PC-3 (cell line): Measurements from ENCODE around the gene WDR27. TPM values are rescaled to one million over a fixed set of nuclear protein-coding genes. Genes with fewer than 3 reads are reported as not detected.

Experiments used
- ATAC-seq: fragments of 200-7000 bp; cut with Tn5 transposase; 2 replicates; pipeline ENCODE4 v1.9.1; 2020; ENCODE audit warnings: mild to moderate bottlenecking, moderate library complexity
- BruUV-seq: library from RNA; stranded (reverse); fragments of 400-500 nt; replicated peaks from 2 replicates; lab custom pipeline; 2021; lab: Mats Ljungman, UMichigan
- CTCF ChIA-PET: fragments of 300-600 bp; sonication (Branson Sonifier 250); formaldehyde crosslinking; loops from one replicate; lab custom pipeline; 2022; ENCODE audit warnings: antibody characterized with exemption; lab: Charles Lee
- POLR2A ChIA-PET: fragments of 300-600 bp; sonication (Branson Sonifier 250); formaldehyde crosslinking; loops from one replicate; lab custom pipeline; 2022; ENCODE audit warnings: antibody characterized with exemption; ENCODE audit not compliant: unreplicated experiment; lab: Charles Lee
- DNase-seq: peaks from one replicate; pipeline ENCODE4 v3.0.0-alpha.2; 2015
- H2AFZ ChIP-seq: fragments of 300-600 bp; sonication (generic); 2 replicates; pipeline ENCODE4 v1.6.0; 2016; ENCODE audit warnings: antibody characterized with exemption, low read length
- H3F3A ChIP-seq: fragments of 300-600 bp; sonication (generic); one replicate; pipeline ENCODE4 v1.6.0; 2017; ENCODE audit warnings: antibody characterized with exemption, low read length, control low read depth, mild to moderate bottlenecking; ENCODE audit not compliant: unreplicated experiment
- H3K27ac ChIP-seq: fragments of 300-600 bp; sonication (generic); 2 replicates; pipeline ENCODE4 v1.5.1; 2016; ENCODE audit warnings: mild to moderate bottlenecking, low read length
- H3K27me3 ChIP-seq: fragments of 300-600 bp; sonication (generic); 2 replicates; pipeline ENCODE4 v1.6.1; 2016; ENCODE audit warnings: low read length, mixed read lengths
- H3K36me3 ChIP-seq: fragments of 300-600 bp; sonication (generic); 2 replicates; pipeline ENCODE4 v1.6.1; 2016; ENCODE audit warnings: low read depth, mixed run types, low read length, mixed read lengths
- H3K4me1 ChIP-seq: fragments of 300-600 bp; sonication (generic); 2 replicates; pipeline ENCODE4 v1.5.1; 2016; ENCODE audit warnings: low read length; ENCODE audit not compliant: insufficient read depth
- H3K4me2 ChIP-seq: fragments of 300-600 bp; sonication (generic); 2 replicates; pipeline ENCODE4 v1.6.0; 2016; ENCODE audit warnings: low read length
- H3K4me3 ChIP-seq: fragments of 300-600 bp; sonication (generic); 2 replicates; pipeline ENCODE4 v1.5.1; 2016; ENCODE audit warnings: mild to moderate bottlenecking, low read length, mixed read lengths
- H3K79me2 ChIP-seq: fragments of 300-600 bp; sonication (generic); 2 replicates; pipeline ENCODE4 v1.6.1; 2017; ENCODE audit warnings: low read length, mixed read lengths
- H3K9ac ChIP-seq: fragments of 300-600 bp; sonication (generic); 2 replicates; pipeline ENCODE4 v1.6.0; 2016; ENCODE audit warnings: mild to moderate bottlenecking, low read length
- H3K9me2 ChIP-seq: fragments of 300-600 bp; sonication (generic); replicated peaks from 2 replicates; pipeline ENCODE4 v1.6.1; 2016; ENCODE audit warnings: mixed run types, low read length, mixed read lengths
- H3K9me3 ChIP-seq: fragments of 300-600 bp; sonication (generic); 2 replicates; pipeline ENCODE4 v1.6.1; 2016; ENCODE audit warnings: low read length, mixed read lengths
- H4K20me1 ChIP-seq: fragments of 300-600 bp; sonication (generic); 2 replicates; pipeline ENCODE4 v1.6.1; 2016; ENCODE audit warnings: low read length, mixed read lengths
- CTCF ChIP-seq: fragments of 300-600 bp; sonication (generic); conservative IDR thresholded peaks from 2 replicates; pipeline ENCODE4 v1.5.1; 2017; ENCODE audit warnings: antibody characterized with exemption, low read depth, mild to moderate bottlenecking, low read length
- EZH2 ChIP-seq: fragments of 300-600 bp; sonication (generic); IDR thresholded peaks from one replicate; pipeline ENCODE4 v1.6.1; 2017; ENCODE audit warnings: antibody characterized with exemption, mild to moderate bottlenecking, low read length; ENCODE audit not compliant: unreplicated experiment
- EZH2phosphoT487 ChIP-seq: fragments of 300-600 bp; sonication (generic); IDR thresholded peaks from 2 replicates; pipeline ENCODE4 v1.6.1; 2018; ENCODE audit warnings: mild to moderate bottlenecking, antibody characterized with exemption, low read length, borderline replicate concordance
- intact Hi-C: fragments of 100-400 bp; cut with micrococcal nuclease; formaldehyde crosslinking; loops from 2 replicates; pipeline ENCODE4 v1.9.0; 2023
- total RNA-seq: library from RNA; depleted of rRNA; stranded (reverse); fragments of >200 nt; gene quantifications from 2 replicates; pipeline ENCODE4 v1.2.3, GENCODE V29; 2014

WDR27 gene
- total RNA-seq, 1 experiment from 2014 or later, result 20.0 TPM

- TF ChIP-seq CTCF (no peak), EZH2 (no peak), EZH2phosphoT487 (no peak)
- ATAC-seq (peak; percentile 77), DNase-seq (peak; percentile 61)
- H2AFZ ChIP-seq, result no peak overlapping the region
- H3K79me2 ChIP-seq, result no peaks in the 10 kb centered on the region
- intact Hi-C loops, result loop anchor here (5.0 kb wide), 1 partner anchor 87 kb away; no protein-coding TSS in a partner anchor
- POLR2A ChIA-PET, result no interaction called here
- H3K4me1 ChIP-seq, result peaks cover 18% of the 10 kb centered on the region
- H4K20me1 ChIP-seq, result no peaks in the 10 kb centered on the region
- no peaks in the 10 kb centered on the region for H3K36me3 ChIP-seq
- H3K27me3 ChIP-seq, result no peaks in the 10 kb centered on the region
- peak overlapping the region; percentile 20; the same call in 1 of the 2 replicates for H3K27ac ChIP-seq
- H3K9me3 ChIP-seq, result no peaks in the 10 kb centered on the region
- H3K4me2 ChIP-seq, result peak overlapping the region; percentile 46
- no peak overlapping the region for H3K9ac ChIP-seq
- no peaks in the 10 kb centered on the region for H3K9me2 ChIP-seq
- BruUV-seq, result no TSS peak
- H3F3A ChIP-seq, result no peaks in the 10 kb centered on the region
- no peak overlapping the region for H3K4me3 ChIP-seq
- CTCF ChIA-PET, result no interaction called here
These were observed 171.7 kb downstream of the WDR27 start for GRCh38 chr6:169529931-169530751.

- BruUV-seq, result no TSS peak
- Histone ChIP-seq H3K36me3 (no peaks in the 10 kb centered on the region), H3K4me3 (no peak overlapping the region), H2AFZ (no peak overlapping the region), H3K27ac (no peak overlapping the region), H3K9ac (no peak overlapping the region), H3K4me1 (peaks cover 18% of the 10 kb centered on the region), H3K9me2 (no peaks in the 10 kb centered on the region), H4K20me1 (no peaks in the 10 kb centered on the region), H3F3A (no peaks in the 10 kb centered on the region), H3K4me2 (no peak overlapping the region), H3K9me3 (no peaks in the 10 kb centered on the region), H3K27me3 (no peaks in the 10 kb centered on the region), H3K79me2 (no peaks in the 10 kb centered on the region)
- DNase-seq (peak; percentile 7), ATAC-seq (no peak)
- ChIA-PET POLR2A (no interaction called here), CTCF (no interaction called here)
- TF ChIP-seq EZH2phosphoT487, result no peak
- TF ChIP-seq CTCF, result no peak
- TF ChIP-seq EZH2, result no peak
- intact Hi-C loops, result no loop called here
These were observed 173.1 kb downstream of the WDR27 start for GRCh38 chr6:169528755-169529154.

GRCh38 chr6:169527306-169527705 is 174.5 kb downstream of the WDR27 start:
- Histone ChIP-seq H3K9me2 (no peaks in the 10 kb centered on the region), H3K4me1 (peaks cover 18% of the 10 kb centered on the region), H4K20me1 (no peaks in the 10 kb centered on the region), H3K27ac (no peak overlapping the region), H3K79me2 (no peaks in the 10 kb centered on the region), H3K36me3 (no peaks in the 10 kb centered on the region), H3F3A (no peaks in the 10 kb centered on the region), H3K27me3 (no peaks in the 10 kb centered on the region), H3K9me3 (no peaks in the 10 kb centered on the region), H3K4me2 (no peak overlapping the region), H3K4me3 (no peak overlapping the region), H3K9ac (no peak overlapping the region), H2AFZ (no peak overlapping the region)
- CTCF ChIA-PET, result no interaction called here
- no peak for DNase-seq
- no TSS peak for BruUV-seq
- no peak for ATAC-seq
- no peak for TF ChIP-seq CTCF
- no peak for TF ChIP-seq EZH2phosphoT487
- TF ChIP-seq EZH2, result no peak
- intact Hi-C loops, result no loop called here
- POLR2A ChIA-PET, result no interaction called here
